ENCODE measurements around the gene MCU. TPM values are rescaled to one million over a fixed set of nuclear protein-coding genes. Genes with fewer than 3 reads are reported as not detected.
"Not testable (repeated sequence)": the region's sequence is repeated elsewhere in the genome, so short reads cannot be mapped to it uniquely, and the experiment has no call there.

Gene MCU
- total RNA-seq, 2 donors from 2014 or later = 11.6 to 18.7 TPM

GRCh38 chr10:72728462-72728861 lies 36.5 kb downstream of the MCU start:
- H3K36me3 Mint-ChIP-seq = no peaks in the 10 kb centered on the region
- ATAC-seq = no peak
- no peak overlapping the region for H3K27ac Mint-ChIP-seq

GRCh38 chr10:72729528-72729927 lies 37.6 kb downstream of the MCU start:
- Mint-ChIP-seq H3K4me1 (ENCODE audit: low read depth in 2 of 2) (peaks cover 4 to 9% of the 10 kb centered on the region in 2 donors), H3K27me3 (no peaks in the 10 kb centered on the region), H3K9me3 (no peaks in the 10 kb centered on the region), H3K4me3 (no peak overlapping the region), H3K36me3 (no peaks in the 10 kb centered on the region), H3K27ac (no peak overlapping the region)
- DNase-seq (ENCODE audit: low spot score) (no peak), ATAC-seq (peak in 1 of 2 donors; percentile 64)

More at GRCh38 chr10:72728462-72728861, 36.5 kb downstream of the MCU start:
- DNase-seq (ENCODE audit: low spot score) = no peak
- H3K27me3 Mint-ChIP-seq = no peaks in the 10 kb centered on the region
- H3K4me3 Mint-ChIP-seq = no peak overlapping the region
- peaks cover 4 to 9% of the 10 kb centered on the region in 2 donors for H3K4me1 Mint-ChIP-seq (ENCODE audit: low read depth in 2 of 2)
- no peaks in the 10 kb centered on the region for H3K9me3 Mint-ChIP-seq

GRCh38 chr10:72730479-72730878 lies 38.5 kb downstream of the MCU start:
- Mint-ChIP-seq H3K4me3 (no peak overlapping the region), H3K27me3 (no peaks in the 10 kb centered on the region), H3K36me3 (no peaks in the 10 kb centered on the region), H3K9me3 (no peaks in the 10 kb centered on the region), H3K4me1 (ENCODE audit: low read depth in 2 of 2) (peaks cover 4 to 9% of the 10 kb centered on the region in 2 donors), H3K27ac (no peak overlapping the region)
- ATAC-seq = no peak
- no peak for DNase-seq (ENCODE audit: low spot score)

GRCh38 chr10:72731916-72732419 lies 40.0 kb downstream of the MCU start:
- Mint-ChIP-seq H3K27me3 (no peaks in the 10 kb centered on the region), H3K4me3 (no peak overlapping the region), H3K9me3 (no peaks in the 10 kb centered on the region), H3K36me3 (no peaks in the 10 kb centered on the region), H3K27ac (no peak overlapping the region), H3K4me1 (ENCODE audit: low read depth in 2 of 2) (peaks cover 7 to 9% of the 10 kb centered on the region in 2 donors)
- no peak for ATAC-seq
- DNase-seq (ENCODE audit: low spot score) = no peak

GRCh38 chr10:72732521-72732920 lies 40.6 kb downstream of the MCU start:
- DNase-seq (ENCODE audit: low spot score) (no peak), ATAC-seq (no peak)
- peaks cover 7 to 9% of the 10 kb centered on the region in 2 donors for H3K4me1 Mint-ChIP-seq (ENCODE audit: low read depth in 2 of 2)
- no peaks in the 10 kb centered on the region for H3K9me3 Mint-ChIP-seq
- no peaks in the 10 kb centered on the region for H3K27me3 Mint-ChIP-seq
- no peak overlapping the region for H3K4me3 Mint-ChIP-seq
- H3K36me3 Mint-ChIP-seq = no peaks in the 10 kb centered on the region
- no peak overlapping the region for H3K27ac Mint-ChIP-seq

GRCh38 chr10:72733989-72734388 lies 42.0 kb downstream of the MCU start:
- Mint-ChIP-seq H3K27me3 (no peaks in the 10 kb centered on the region), H3K4me1 (ENCODE audit: low read depth in 2 of 2) (peaks cover 0 to 2% of the 10 kb centered on the region in 2 donors)
- ATAC-seq = no peak

GRCh38 chr10:72735288-72735936 lies 43.5 kb downstream of the MCU start:
- no peaks in the 10 kb centered on the region for H3K9me3 Mint-ChIP-seq
- no peaks in the 10 kb centered on the region for H3K27me3 Mint-ChIP-seq
- peaks cover 2 to 4% of the 10 kb centered on the region in 2 donors for H3K4me1 Mint-ChIP-seq (ENCODE audit: low read depth in 2 of 2)
- DNase-seq (ENCODE audit: low spot score) = no peak
- no peak for ATAC-seq
- no peak overlapping the region for H3K27ac Mint-ChIP-seq
- no peak overlapping the region for H3K4me3 Mint-ChIP-seq
- H3K36me3 Mint-ChIP-seq = no peaks in the 10 kb centered on the region

More at GRCh38 chr10:72733989-72734388, 42.0 kb downstream of the MCU start:
- Mint-ChIP-seq H3K27ac (no peak overlapping the region), H3K4me3 (no peak overlapping the region), H3K9me3 (no peaks in the 10 kb centered on the region), H3K36me3 (no peaks in the 10 kb centered on the region)
- DNase-seq (ENCODE audit: low spot score) = no peak

- Mint-ChIP-seq H3K4me1 (ENCODE audit: low read depth in 2 of 2) (peaks cover 6 to 7% of the 10 kb centered on the region in 2 donors), H3K27me3 (no peaks in the 10 kb centered on the region), H3K9me3 (no peaks in the 10 kb centered on the region), H3K4me3 (no peak overlapping the region), H3K36me3 (no peaks in the 10 kb centered on the region), H3K27ac (no peak overlapping the region)
- DNase-seq (ENCODE audit: low spot score) (no peak), ATAC-seq (no peak)
Observed at GRCh38 chr10:72736176-72736827, 44.4 kb downstream of the MCU start.

GRCh38 chr10:72736828-72737220 lies 44.9 kb downstream of the MCU start:
- Mint-ChIP-seq H3K4me1 (ENCODE audit: low read depth in 2 of 2) (peaks cover 6 to 7% of the 10 kb centered on the region in 2 donors), H3K27me3 (no peaks in the 10 kb centered on the region), H3K9me3 (no peaks in the 10 kb centered on the region), H3K4me3 (no peak overlapping the region), H3K27ac (no peak overlapping the region), H3K36me3 (no peaks in the 10 kb centered on the region)
- DNase-seq (ENCODE audit: low spot score) (no peak), ATAC-seq (no peak)

- not testable (repeated sequence) for DNase-seq (ENCODE audit: low spot score); H3K4me3 Mint-ChIP-seq; H3K9me3 Mint-ChIP-seq; H3K27ac Mint-ChIP-seq; ATAC-seq; H3K27me3 Mint-ChIP-seq; H3K36me3 Mint-ChIP-seq; H3K4me1 Mint-ChIP-seq (ENCODE audit: low read depth in 2 of 2)
Observed at GRCh38 chr10:72737357-72737756, 45.4 kb downstream of the MCU start.

GRCh38 chr10:72738486-72738885 lies 46.5 kb downstream of the MCU start:
- no peaks in the 10 kb centered on the region for H3K36me3 Mint-ChIP-seq
- H3K4me3 Mint-ChIP-seq = no peak overlapping the region
- no peak overlapping the region for H3K27ac Mint-ChIP-seq
- no peaks in the 10 kb centered on the region for H3K27me3 Mint-ChIP-seq
- no peaks in the 10 kb centered on the region for H3K9me3 Mint-ChIP-seq
- ATAC-seq = no peak
- peaks cover 6 to 13% of the 10 kb centered on the region in 2 donors for H3K4me1 Mint-ChIP-seq (ENCODE audit: low read depth in 2 of 2)
- no peak for DNase-seq (ENCODE audit: low spot score)

- Mint-ChIP-seq H3K4me1 (ENCODE audit: low read depth in 2 of 2) (peaks cover 6 to 13% of the 10 kb centered on the region in 2 donors), H3K27me3 (no peaks in the 10 kb centered on the region), H3K4me3 (no peak overlapping the region), H3K36me3 (no peaks in the 10 kb centered on the region), H3K9me3 (no peaks in the 10 kb centered on the region), H3K27ac (no peak overlapping the region)
- ATAC-seq (no peak), DNase-seq (ENCODE audit: low spot score) (no peak)
Observed at GRCh38 chr10:72740528-72740927, 48.6 kb downstream of the MCU start.

- Mint-ChIP-seq H3K4me1 (ENCODE audit: low read depth in 2 of 2) (peaks cover 6 to 10% of the 10 kb centered on the region in 2 donors), H3K9me3 (no peaks in the 10 kb centered on the region), H3K27me3 (no peaks in the 10 kb centered on the region), H3K36me3 (no peaks in the 10 kb centered on the region), H3K27ac (no peak overlapping the region), H3K4me3 (no peak overlapping the region)
- DNase-seq (ENCODE audit: low spot score) (no peak), ATAC-seq (no peak)
Observed at GRCh38 chr10:72742092-72742491, 50.1 kb downstream of the MCU start.

GRCh38 chr10:72742797-72743196 lies 50.9 kb downstream of the MCU start:
- H3K4me3 Mint-ChIP-seq = no peak overlapping the region
- no peak overlapping the region for H3K27ac Mint-ChIP-seq
- peaks cover 6 to 10% of the 10 kb centered on the region in 2 donors for H3K4me1 Mint-ChIP-seq (ENCODE audit: low read depth in 2 of 2)
- H3K27me3 Mint-ChIP-seq = no peaks in the 10 kb centered on the region
- no peak for DNase-seq (ENCODE audit: low spot score)
- no peaks in the 10 kb centered on the region for H3K9me3 Mint-ChIP-seq
- no peak for ATAC-seq
- H3K36me3 Mint-ChIP-seq = no peaks in the 10 kb centered on the region
